Stimulated activated CD4-positive, alpha-beta T cell treated with anti-CD3 and anti-CD28 coated beads, TNF-alpha, amount 100 ng/mL, for 48 hours (primary cell): ENCODE measurements around the gene GRIK5.
A peak's percentile ranks its signal among the peaks of the same experiment; 100 is the strongest.
"Not testable (repeated sequence)": the region's sequence is repeated elsewhere in the genome, so short reads cannot be mapped to it uniquely, and the experiment has no call there.

Experiments used
- DNase-seq, 3 donors: peaks; one replicate each; pipeline ENCODE4 v3.0.0-alpha.2; 2020; ENCODE audit warnings: low read depth in 3 of 3

Gene GRIK5

GRCh38 chr19:42051166-42052115 lies 18.6 kb downstream of the GRIK5 start:
- DNase-seq = peak in 2 of 3 donors; percentile 27 to 53

GRCh38 chr19:42048992-42049391 lies 21.0 kb downstream of the GRIK5 start:
- no peak for DNase-seq

- no peak for DNase-seq
Observed at GRCh38 chr19:42045575-42045974, 24.4 kb downstream of the GRIK5 start.

- no peak for DNase-seq
Observed at GRCh38 chr19:42042455-42043170, 27.4 kb downstream of the GRIK5 start.

- not testable (repeated sequence) for DNase-seq
Observed at GRCh38 chr19:42040491-42040890, 29.5 kb downstream of the GRIK5 start.

GRCh38 chr19:42040031-42040430 lies 30.0 kb downstream of the GRIK5 start:
- no peak for DNase-seq

- DNase-seq = no peak
Observed at GRCh38 chr19:42038666-42039065, 31.3 kb downstream of the GRIK5 start.

GRCh38 chr19:42037649-42038048 lies 32.4 kb downstream of the GRIK5 start:
- DNase-seq = no peak

GRCh38 chr19:42034640-42035391 lies 35.2 kb downstream of the GRIK5 start:
- peak; percentile 48 to 71 (median 48) for DNase-seq

GRCh38 chr19:42033413-42033812 lies 36.6 kb downstream of the GRIK5 start:
- DNase-seq = no peak

GRCh38 chr19:42032431-42032830 lies 37.6 kb downstream of the GRIK5 start:
- DNase-seq = no peak

GRCh38 chr19:42030645-42031440 lies 39.2 kb downstream of the GRIK5 start:
- no peak for DNase-seq

GRCh38 chr19:42028304-42029216 lies 41.4 kb downstream of the GRIK5 start:
- peak; percentile 16 to 28 (median 26) for DNase-seq

GRCh38 chr19:42024622-42025111 lies 45.3 kb downstream of the GRIK5 start:
- DNase-seq = no peak

GRCh38 chr19:42023943-42024260 lies 46.1 kb downstream of the GRIK5 start:
- no peak for DNase-seq

- peak in 1 of 3 donors; percentile 8 for DNase-seq
Observed at GRCh38 chr19:42023121-42023942, 46.7 kb downstream of the GRIK5 start.

GRCh38 chr19:42022616-42023015 lies 47.4 kb downstream of the GRIK5 start:
- DNase-seq = no peak

- no peak for DNase-seq
Observed at GRCh38 chr19:42021185-42021584, 48.8 kb downstream of the GRIK5 start.

- DNase-seq = no peak
Observed at GRCh38 chr19:42018503-42019193, 51.4 kb downstream of the GRIK5 start.
